Mesodermal cell (in vitro differentiated cells): ENCODE data around the gene ARHGEF28.

Source experiments
- H3K27ac ChIP-seq: 2 replicates; pipeline ENCODE4 v1.7.0; 2013; ENCODE audit warnings: mild to moderate bottlenecking, low read depth, low read length, moderate library complexity; ENCODE audit not compliant: severe bottlenecking
- H3K36me3 ChIP-seq: 2 replicates; pipeline ENCODE4 v1.7.1; 2013; ENCODE audit warnings: mild to moderate bottlenecking, low read length, moderate library complexity; ENCODE audit not compliant: control insufficient read depth, insufficient read depth
- H3K4me1 ChIP-seq: one replicate; pipeline ENCODE4 v1.7.1; 2013; ENCODE audit warnings: mild to moderate bottlenecking, low read length; ENCODE audit not compliant: insufficient read depth, control insufficient read depth, poor library complexity, severe bottlenecking
- H3K4me3 ChIP-seq: 2 replicates; pipeline ENCODE4 v1.7.0; 2013; ENCODE audit warnings: low read length, control low read depth, mild to moderate bottlenecking; ENCODE audit not compliant: insufficient read depth, poor library complexity, severe bottlenecking; ENCODE audit errors: extremely low read depth
- H3K9me3 ChIP-seq: 2 replicates; pipeline ENCODE4 v1.7.1; 2013; ENCODE audit warnings: mild to moderate bottlenecking, low read length, moderate library complexity; ENCODE audit not compliant: control insufficient read depth
- WGBS, 2 experiments: methylation state at CpG; one replicate each; pipeline ENCODE4 v1.1.5; 2013; ENCODE audit warnings: missing lambda C conversion rate in 2 of 2; ENCODE audit not compliant: insufficient coverage in 2 of 2; 5-methylcytosine and 5-hydroxymethylcytosine counted together

Gene ARHGEF28

DNA sequence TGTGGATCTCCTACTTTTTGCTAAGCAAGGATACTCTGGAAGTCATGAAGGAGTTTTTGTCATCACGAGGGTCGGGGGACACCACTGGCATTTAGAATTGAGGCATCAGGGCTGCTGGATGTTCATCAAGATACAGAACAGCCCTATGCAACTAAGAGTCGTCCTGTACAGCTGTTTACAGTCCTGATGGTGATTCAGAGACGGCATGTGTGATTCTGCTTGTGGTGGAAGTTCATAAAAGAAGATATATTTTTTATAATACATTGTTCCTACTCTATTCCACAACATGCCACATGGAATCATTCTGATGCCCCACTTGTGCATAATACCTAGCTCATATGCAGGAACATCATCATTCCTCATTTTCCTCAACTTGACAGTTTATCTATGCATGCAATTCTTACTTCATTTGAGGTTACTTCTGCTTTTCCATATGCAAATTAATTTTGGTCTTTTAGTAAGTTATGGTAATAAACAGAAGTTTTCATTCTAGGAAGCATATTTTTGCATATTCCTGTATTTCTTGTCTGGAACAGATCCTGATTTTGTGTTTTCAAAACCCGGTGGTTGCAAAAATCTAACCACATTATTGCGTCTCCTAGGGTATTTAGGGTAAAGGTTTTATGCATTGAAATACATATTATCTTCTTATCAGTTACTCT lies 155.2 kb downstream of the ARHGEF28 start:
- no peak overlapping the region for H3K27ac ChIP-seq
- no peak overlapping the region for H3K4me3 ChIP-seq
- no peaks in the 10 kb centered on the region for H3K36me3 ChIP-seq
- H3K9me3 ChIP-seq: no peaks in the 10 kb centered on the region
- 85 to 100% methylated on average over 2 to 3 of the region's 6 CpGs for WGBS, 2 experiments
- no peaks in the 10 kb centered on the region for H3K4me1 ChIP-seq

DNA sequence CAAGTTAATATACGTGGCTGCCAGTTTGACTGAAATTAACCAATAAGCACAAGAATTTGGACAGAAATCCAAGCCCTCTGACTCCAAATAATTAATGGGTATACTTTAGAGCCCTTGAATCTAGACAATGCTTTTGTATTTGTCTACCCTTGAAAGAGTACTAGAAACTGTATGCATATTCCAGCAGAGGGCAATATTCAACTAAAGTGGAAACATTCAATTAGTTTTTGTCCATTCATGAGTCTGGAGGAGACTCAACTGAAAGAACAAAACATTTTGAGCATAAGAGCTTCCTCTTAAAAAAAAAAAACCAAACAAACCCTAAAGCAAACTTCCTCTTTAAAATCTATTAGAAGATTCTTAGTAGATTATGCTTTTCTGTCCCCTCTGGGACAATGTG lies 157.8 kb downstream of the ARHGEF28 start:
- whole genome bisulfite sequencing, 2 experiments: 83 to 100% methylated on average over 1 of the region's 1 CpG
- no peaks in the 10 kb centered on the region for H3K4me1 ChIP-seq
- no peak overlapping the region for H3K27ac ChIP-seq
- H3K36me3 ChIP-seq: no peaks in the 10 kb centered on the region
- no peaks in the 10 kb centered on the region for H3K9me3 ChIP-seq
- no peak overlapping the region for H3K4me3 ChIP-seq

DNA sequence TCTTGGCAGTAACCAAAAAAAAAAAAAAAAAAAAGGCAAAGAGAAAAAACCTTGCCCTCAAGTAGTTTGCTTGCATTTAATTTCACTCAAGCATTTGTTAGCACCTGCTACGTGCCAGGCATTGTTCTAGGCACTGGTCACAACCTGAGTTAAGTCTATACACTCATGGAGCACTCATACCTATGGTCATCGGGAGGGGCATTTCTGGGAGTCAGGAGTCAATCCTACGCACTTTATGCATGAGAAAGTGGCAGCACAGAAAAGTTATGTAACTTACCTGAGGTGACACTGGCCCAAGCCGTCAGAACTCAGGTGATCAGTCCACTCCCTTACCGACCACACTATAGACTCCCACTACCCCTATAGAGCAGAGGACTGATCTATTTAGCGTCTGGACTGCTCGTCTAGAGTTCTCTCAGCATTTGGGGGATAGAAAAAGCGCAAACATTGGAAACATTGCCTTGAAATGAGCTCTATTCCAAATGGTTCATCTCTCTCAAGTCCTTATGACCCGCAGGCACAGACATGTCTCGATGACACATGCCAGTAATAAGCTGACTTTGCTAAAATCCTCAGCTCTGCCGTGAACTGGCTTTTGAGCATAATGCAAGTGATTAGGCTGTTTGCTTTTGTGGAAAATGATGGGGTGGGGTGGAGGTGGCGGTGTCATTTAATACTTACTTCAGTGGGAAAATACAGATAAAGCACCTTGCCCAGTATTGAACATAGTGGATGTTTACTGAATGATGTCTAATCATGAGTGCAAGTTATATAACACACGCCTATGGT lies 160.2 kb downstream of the ARHGEF28 start:
- Histone ChIP-seq H3K4me3 (no peak overlapping the region), H3K36me3 (no peaks in the 10 kb centered on the region), H3K9me3 (no peaks in the 10 kb centered on the region), H3K27ac (no peak overlapping the region), H3K4me1 (no peaks in the 10 kb centered on the region)
- WGBS, 2 experiments: 90 to 91% methylated on average over 7 to 12 of the region's 13 CpGs

DNA sequence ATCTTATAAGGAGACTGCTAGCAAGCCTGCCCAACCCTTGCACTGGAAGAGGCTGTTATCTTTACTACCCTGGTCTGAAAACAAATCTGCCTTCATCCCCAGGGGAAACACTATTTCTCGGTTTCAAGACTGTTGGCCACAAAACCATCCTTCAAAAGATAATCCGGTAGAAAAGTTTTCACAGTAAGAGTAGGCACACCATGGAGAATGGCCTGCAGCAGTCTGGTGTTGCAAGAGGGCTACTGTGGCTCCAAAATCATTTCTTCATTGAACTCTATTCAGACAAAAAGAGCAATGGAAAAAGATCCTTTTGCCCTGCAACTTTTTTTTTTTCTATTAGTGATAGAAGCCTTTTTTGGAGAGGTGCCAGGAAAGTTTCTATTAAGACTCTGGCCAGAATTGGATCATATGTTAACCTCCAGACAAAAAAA lies 163.9 kb downstream of the ARHGEF28 start:
- H3K4me1 ChIP-seq: no peaks in the 10 kb centered on the region
- no peaks in the 10 kb centered on the region for H3K36me3 ChIP-seq
- H3K27ac ChIP-seq: no peak overlapping the region
- H3K9me3 ChIP-seq: no peaks in the 10 kb centered on the region
- no peak overlapping the region for H3K4me3 ChIP-seq
- WGBS, 2 experiments: 67% methylated on average over 1 to 2 of the region's 2 CpGs

DNA sequence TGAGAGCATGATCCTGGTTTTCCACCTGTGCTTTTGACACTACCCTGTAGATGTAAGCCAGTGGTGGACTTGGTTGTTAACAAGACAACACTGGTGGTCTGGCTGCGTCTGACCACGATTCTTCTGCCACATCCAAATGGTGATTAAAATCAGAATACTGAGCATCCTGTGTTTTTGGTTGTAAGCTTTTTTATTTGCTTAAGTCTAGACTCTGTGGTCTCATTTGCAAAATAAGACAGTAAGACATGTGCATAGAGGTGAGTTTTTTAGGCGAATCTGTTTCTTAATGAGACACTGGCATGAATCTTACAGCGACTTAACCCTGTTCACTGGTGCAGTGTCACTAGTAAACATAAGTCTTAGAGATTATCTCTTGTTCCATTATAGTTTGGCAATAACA lies 165.4 kb downstream of the ARHGEF28 start:
- no peaks in the 10 kb centered on the region for H3K36me3 ChIP-seq
- H3K4me3 ChIP-seq: no peak overlapping the region
- peaks cover under 1% of the 10 kb centered on the region for H3K4me1 ChIP-seq
- no peak overlapping the region for H3K27ac ChIP-seq
- WGBS, 2 experiments: 88 to 93% methylated on average over 2 to 4 of the region's 4 CpGs
- H3K9me3 ChIP-seq: no peaks in the 10 kb centered on the region

DNA sequence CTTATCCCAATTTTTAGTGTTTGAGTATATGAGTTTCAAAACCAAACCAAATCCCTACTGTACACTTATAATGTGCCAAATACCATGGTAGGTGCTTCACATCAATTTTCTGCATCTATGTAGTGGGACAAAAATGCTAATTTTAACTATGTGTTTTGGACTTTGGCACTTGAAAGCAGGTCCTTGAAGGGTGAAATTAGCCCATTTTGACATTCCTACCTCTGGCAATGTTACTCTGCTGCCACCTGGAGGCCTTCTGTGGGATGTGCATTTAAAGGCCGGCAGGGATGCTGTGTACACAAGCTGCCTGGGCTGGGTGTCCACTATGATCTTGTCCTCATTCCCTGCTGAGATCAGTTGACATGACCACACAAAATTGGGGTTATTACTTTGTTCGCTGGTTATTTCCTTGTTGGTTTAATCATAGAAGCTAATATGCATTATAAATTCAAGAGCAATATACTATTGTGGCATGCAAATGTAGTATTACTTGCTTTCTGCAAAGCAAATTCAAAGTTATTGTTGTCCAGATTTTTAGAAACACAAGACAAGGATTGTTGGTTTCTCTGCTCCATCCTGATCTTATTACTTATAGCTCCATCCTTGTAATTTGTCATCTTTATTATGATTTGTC lies 166.8 kb downstream of the ARHGEF28 start:
- Histone ChIP-seq H3K4me3 (no peak overlapping the region), H3K36me3 (no peaks in the 10 kb centered on the region), H3K4me1 (peaks cover 9% of the 10 kb centered on the region), H3K27ac (no peak overlapping the region), H3K9me3 (no peaks in the 10 kb centered on the region)
- WGBS, 2 experiments: 0% methylated on average over 1 of the region's 2 CpGs; no CpG with 5 or more reads in 1 of the 2 experiments

DNA sequence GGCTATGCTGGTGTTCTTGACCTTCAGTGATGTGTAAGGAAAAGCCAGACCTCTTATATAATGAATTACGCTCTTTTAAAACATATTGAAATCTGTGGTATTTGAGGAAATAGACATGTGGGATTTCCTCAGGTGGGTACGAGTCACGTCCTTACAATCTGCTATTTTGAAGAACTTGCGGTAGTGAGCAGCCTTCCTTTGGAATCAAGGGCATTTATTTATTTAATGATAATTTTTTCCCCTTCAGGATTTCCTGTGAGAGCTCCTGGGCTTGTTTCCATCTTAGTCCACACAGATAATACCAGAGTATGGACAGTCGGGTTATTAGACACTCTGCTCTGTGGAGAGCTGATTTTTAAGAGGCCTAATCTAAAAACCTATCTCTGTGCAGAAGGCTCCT lies 167.9 kb downstream of the ARHGEF28 start:
- Histone ChIP-seq H3K36me3 (no peaks in the 10 kb centered on the region), H3K27ac (no peak overlapping the region), H3K4me1 (peaks cover 9% of the 10 kb centered on the region), H3K9me3 (no peaks in the 10 kb centered on the region), H3K4me3 (no peak overlapping the region)
- WGBS, 2 experiments: 96% methylated on average over 4 of the region's 5 CpGs; no CpG with 5 or more reads in 1 of the 2 experiments

DNA sequence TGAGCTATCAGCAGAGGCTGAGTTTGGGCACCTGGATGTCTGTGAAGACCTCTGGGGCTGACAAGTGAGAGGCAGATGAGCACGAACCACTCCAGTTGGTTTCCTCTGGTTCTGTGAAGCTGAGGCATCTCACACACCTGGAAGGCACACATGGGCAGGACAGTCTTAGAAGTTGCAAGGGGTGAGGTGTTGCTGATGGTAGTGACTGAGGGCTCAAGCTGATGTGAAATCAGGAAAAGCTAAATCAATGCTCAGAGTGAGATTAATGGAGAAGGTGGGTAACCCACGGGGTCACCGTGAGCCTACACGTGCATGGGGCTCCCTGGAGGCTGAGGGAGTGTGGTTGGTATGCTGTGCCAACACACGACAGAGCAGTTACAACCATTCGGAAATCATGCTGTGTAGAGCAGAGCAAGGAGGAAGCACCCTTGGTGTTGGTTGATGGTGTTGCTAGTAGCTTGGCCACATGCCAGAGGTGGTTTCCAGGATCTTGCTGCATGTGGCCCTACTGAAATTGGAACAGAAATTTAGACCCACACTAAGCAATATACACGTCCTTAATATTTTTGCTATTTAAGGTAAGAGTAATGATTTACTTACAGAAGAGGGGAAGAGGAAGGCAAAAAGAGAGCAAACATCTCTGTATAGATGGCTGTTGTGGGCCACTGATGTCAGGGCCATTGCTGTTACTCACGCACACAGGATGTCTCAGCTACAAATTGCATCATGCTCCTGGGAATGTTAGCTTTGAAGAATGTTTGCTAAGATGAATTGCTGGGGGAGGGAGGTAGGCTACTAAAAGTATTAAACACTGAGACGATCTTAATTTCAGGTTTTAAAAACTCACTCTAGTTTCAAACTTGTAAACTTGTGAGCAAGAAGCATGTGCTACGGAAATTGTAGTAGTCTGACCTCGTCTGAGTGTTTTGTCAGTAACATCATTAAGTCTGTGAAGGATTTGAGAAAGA lies 170.5 kb downstream of the ARHGEF28 start:
- no peaks in the 10 kb centered on the region for H3K9me3 ChIP-seq
- peaks cover 9% of the 10 kb centered on the region for H3K4me1 ChIP-seq
- H3K36me3 ChIP-seq: no peaks in the 10 kb centered on the region
- peak overlapping the region; percentile 57 for H3K27ac ChIP-seq
- H3K4me3 ChIP-seq: no peak overlapping the region
- WGBS, 2 experiments: 92 to 95% methylated on average over 9 of the region's 11 CpGs

DNA sequence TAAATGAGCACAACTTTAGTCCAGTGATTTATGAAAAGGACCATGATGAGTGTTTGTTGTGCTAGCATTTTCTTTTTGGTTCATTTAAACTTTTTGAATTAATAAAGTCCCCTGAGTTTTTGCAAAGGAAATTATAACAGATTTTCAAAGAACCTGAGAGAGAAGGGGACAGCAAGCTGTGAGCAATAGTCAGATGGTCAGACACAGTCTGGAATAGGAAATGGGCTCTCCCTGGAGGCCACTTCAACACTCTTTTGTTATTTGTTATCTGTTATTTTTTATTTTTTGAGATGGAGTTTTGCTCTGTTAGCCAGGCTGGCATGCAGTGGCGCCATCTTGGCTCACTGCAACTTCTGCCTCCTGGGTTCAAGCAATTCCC lies 171.1 kb downstream of the ARHGEF28 start:
- Histone ChIP-seq H3K27ac (peak overlapping the region; percentile 57), H3K36me3 (no peaks in the 10 kb centered on the region), H3K4me3 (no peak overlapping the region), H3K9me3 (no peaks in the 10 kb centered on the region), H3K4me1 (peaks cover 9% of the 10 kb centered on the region)
- WGBS, 2 experiments: no CpG with 5 or more reads among the region's 1 CpG

DNA sequence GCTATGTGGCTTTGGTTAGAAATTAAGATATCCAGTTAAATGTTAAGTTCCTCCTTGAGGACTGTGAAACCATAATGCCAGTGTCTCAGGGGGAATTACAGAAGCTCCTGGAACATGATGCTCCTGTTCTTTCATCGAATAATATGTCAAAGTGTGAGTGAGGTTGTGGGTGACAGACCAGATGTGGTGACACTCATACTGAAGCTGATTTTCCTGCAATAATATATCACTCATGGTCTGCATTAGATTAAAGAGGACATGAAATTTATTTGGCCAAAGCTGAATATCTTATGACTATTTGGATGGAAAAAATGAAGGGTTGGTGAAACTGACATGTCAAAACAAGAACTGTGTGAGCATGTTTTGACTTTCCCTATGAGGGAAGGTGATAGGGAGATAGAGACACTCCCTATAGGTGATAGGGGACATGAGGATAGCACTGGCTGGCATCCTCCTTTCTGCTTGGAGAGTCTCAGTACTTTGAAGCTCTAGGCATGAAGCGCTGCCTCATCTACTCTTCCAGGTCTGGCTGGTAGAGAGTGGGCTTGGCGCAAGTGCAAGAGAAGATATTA lies 173.5 kb downstream of the ARHGEF28 start:
- no peaks in the 10 kb centered on the region for H3K36me3 ChIP-seq
- H3K4me3 ChIP-seq: no peak overlapping the region
- WGBS, 2 experiments: no CpG with 5 or more reads among the region's 3 CpGs
- H3K9me3 ChIP-seq: no peaks in the 10 kb centered on the region
- H3K27ac ChIP-seq: no peak overlapping the region
- H3K4me1 ChIP-seq: peaks cover 9% of the 10 kb centered on the region
